ENCODE results near the gene NEUROG1. TPM values are rescaled to one million over a fixed set of nuclear protein-coding genes. Genes with fewer than 3 reads are reported as not detected.

NEUROG1 gene, protein sequence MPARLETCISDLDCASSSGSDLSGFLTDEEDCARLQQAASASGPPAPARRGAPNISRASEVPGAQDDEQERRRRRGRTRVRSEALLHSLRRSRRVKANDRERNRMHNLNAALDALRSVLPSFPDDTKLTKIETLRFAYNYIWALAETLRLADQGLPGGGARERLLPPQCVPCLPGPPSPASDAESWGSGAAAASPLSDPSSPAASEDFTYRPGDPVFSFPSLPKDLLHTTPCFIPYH
- total RNA-seq = not detected

DNA sequence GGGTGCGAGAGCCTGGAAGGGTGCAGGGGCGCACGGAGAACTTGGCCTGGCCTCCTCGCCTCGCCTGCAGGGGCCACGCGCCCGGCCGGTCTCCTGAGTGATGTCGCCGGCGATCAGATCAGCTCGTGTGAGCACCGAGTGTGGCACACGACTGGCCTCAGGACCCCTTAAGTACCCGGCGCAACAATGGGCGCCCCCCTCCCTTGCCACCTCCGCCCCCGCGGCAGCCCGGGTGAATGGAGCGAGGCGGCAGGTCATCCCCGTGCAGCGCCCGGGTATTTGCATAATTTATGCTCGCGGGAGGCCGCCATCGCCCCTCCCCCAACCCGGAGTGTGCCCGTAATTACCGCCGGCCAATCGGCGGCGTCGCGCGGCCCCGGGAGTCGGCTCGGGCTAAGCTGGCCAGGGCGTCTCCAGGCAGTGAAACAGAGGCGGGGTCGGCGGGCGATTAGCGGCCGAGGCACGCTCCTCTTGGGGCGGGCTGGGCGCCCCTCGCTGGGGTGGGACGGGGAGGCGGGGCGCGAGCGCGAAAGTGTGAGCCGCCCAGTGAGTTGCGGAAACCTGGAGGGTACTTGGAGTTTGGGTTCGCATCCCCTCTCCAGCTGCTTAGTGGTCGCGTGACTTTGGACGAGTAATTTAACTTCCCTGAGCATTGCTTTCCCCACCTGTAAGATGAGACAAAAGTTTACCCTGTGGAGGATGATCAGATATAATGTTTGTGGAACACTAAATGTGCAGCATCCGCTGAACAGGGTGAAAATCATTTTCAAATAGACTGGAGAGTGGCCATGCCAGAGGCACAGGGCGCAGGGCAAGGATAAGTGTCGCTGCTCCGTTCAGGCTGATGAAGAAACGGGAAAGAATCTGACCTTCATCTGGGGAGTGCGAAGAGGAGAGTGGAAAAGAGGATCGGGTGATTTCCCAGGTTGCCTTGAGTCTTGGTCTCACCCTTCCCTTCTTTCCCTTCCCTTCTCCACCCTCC, at the start of gene NEUROG1:
Gene NEUROG1, minus strand, starts transcription at position 145 of the 982 bp plus-strand sequence. CDS start 274 bp downstream, outside the sequence.
- Histone ChIP-seq H3K4me1 (ENCODE audit: control insufficient read depth in 1 of 2, low read depth in 2 of 2) (peaks cover 0 to 16% of the 10 kb centered on the region in 2 donors), H3K9me3 (no peaks in the 10 kb centered on the region), H3K36me3 (no peaks in the 10 kb centered on the region), H3K27me3 (replicated peaks; ENCODE audit: insufficient read depth) (peaks cover 8% of the 10 kb centered on the region), H3K27ac (no peak within 1 kb of the TSS), H3K4me3 (no peak within 1 kb of the TSS)
- no peak for TF ChIP-seq CTCF (IDR thresholded peaks at IDR 0.05)
- ATAC-seq (ENCODE audit: insufficient number of reproducible peaks, low FRiP score, low read depth) (no peak), DNase-seq (ENCODE audit: low spot score) (no peak)

DNA sequence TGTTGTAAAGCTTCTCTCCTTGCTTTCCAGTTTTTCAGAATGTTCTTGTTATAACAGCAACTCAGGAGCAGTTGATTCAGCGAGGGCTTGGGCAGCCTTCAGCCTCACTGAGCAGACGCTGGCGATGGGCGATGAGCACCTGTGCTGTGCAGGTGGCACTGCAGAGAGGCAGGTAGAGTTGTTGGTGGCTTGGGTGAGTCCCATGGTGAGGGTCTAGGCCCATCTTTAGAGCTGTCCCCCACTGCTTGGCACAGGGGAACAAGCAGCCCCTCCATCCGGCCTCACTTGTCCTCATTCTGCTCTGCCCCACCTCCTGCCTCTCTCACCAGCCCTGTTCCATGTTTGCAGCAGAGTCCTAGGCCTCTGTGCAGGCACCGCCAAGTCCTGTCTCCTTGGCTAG, 49.2 kb upstream of the NEUROG1 start:
- no peak for DNase-seq (ENCODE audit: low spot score)
- H3K36me3 ChIP-seq = no peaks in the 10 kb centered on the region

GRCh38 chr5:135584276-135584675, 48.5 kb upstream of the NEUROG1 start:
- Histone ChIP-seq H3K27me3 (replicated peaks; ENCODE audit: insufficient read depth) (no peaks in the 10 kb centered on the region), H3K4me1 (ENCODE audit: control insufficient read depth in 1 of 2, low read depth in 2 of 2) (no peaks in the 10 kb centered on the region), H3K9me3 (no peaks in the 10 kb centered on the region), H3K36me3 (no peaks in the 10 kb centered on the region), H3K4me3 (no peak overlapping the region), H3K27ac (no peak overlapping the region)
- ATAC-seq (ENCODE audit: insufficient number of reproducible peaks, low FRiP score, low read depth) = no peak
- no peak for TF ChIP-seq CTCF (IDR thresholded peaks at IDR 0.05)
- DNase-seq (ENCODE audit: low spot score) = no peak

More for the DNA sequence above, 49.2 kb upstream of the NEUROG1 start:
- no peak overlapping the region for H3K4me3 ChIP-seq
- TF ChIP-seq CTCF (IDR thresholded peaks at IDR 0.05) = no peak
- H3K27ac ChIP-seq = no peak overlapping the region
- H3K4me1 ChIP-seq (ENCODE audit: control insufficient read depth in 1 of 2, low read depth in 2 of 2) = no peaks in the 10 kb centered on the region
- ATAC-seq (ENCODE audit: insufficient number of reproducible peaks, low FRiP score, low read depth) = no peak
- no peaks in the 10 kb centered on the region for H3K27me3 ChIP-seq (replicated peaks; ENCODE audit: insufficient read depth)
- no peaks in the 10 kb centered on the region for H3K9me3 ChIP-seq

- H3K27ac ChIP-seq = no peak overlapping the region
- ATAC-seq (ENCODE audit: insufficient number of reproducible peaks, low FRiP score, low read depth) (no peak), DNase-seq (ENCODE audit: low spot score) (no peak)
- TF ChIP-seq CTCF (IDR thresholded peaks at IDR 0.05) = no peak
- H3K9me3 ChIP-seq = no peaks in the 10 kb centered on the region
- no peaks in the 10 kb centered on the region for H3K36me3 ChIP-seq
- no peak overlapping the region for H3K4me3 ChIP-seq
- H3K27me3 ChIP-seq (replicated peaks; ENCODE audit: insufficient read depth) = no peaks in the 10 kb centered on the region
- no peaks in the 10 kb centered on the region for H3K4me1 ChIP-seq (ENCODE audit: control insufficient read depth in 1 of 2, low read depth in 2 of 2)
Observed at GRCh38 chr5:135582099-135582781, 46.5 kb upstream of the NEUROG1 start.
